Measurements from ENCODE around the gene COL6A3.

Gene COL6A3

DNA sequence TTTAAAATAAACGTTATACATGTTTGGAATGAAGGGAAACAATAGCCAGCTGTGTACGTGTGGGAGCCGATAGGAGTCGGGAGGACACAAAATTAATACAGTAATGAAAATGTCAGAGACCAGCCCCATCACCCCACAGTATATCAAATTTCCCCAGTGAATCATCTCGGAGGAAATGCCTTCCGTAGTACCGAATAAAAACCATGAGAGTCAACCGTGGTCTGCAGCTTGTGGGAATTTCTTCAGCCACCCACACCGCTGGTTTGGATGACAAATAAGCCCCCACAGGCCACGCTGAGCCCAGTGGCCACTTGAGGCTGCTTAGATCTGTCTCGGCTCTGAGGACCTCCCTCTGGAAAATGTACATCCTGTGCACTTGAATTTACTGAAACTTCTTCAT lies 133.7 kb downstream of the COL6A3 start:
- Histone ChIP-seq H3K27me3 (ENCODE audit: control insufficient read depth, insufficient read depth, low read length) (no peaks in the 10 kb centered on the region), H3K9me3 (ENCODE audit: control insufficient read depth, low read depth, low read length) (no peaks in the 10 kb centered on the region), H3K9ac (ENCODE audit: low read length) (no peak overlapping the region), H3K4me1 (ENCODE audit: control insufficient read depth, low read depth, low read length) (no peaks in the 10 kb centered on the region), H3K36me3 (ENCODE audit: control insufficient read depth, low read depth, low read length) (no peaks in the 10 kb centered on the region), H3K4me3 (ENCODE audit: low read length) (no peak overlapping the region), H3K27ac (ENCODE audit: low read length) (no peak overlapping the region)

- H3K9me3 ChIP-seq (ENCODE audit: control insufficient read depth, low read depth, low read length) = no peaks in the 10 kb centered on the region
- H3K9ac ChIP-seq (ENCODE audit: low read length) = no peak overlapping the region
- H3K4me3 ChIP-seq (ENCODE audit: low read length) = no peak overlapping the region
- no peaks in the 10 kb centered on the region for H3K4me1 ChIP-seq (ENCODE audit: control insufficient read depth, low read depth, low read length)
- no peak overlapping the region for H3K27ac ChIP-seq (ENCODE audit: low read length)
- no peaks in the 10 kb centered on the region for H3K36me3 ChIP-seq (ENCODE audit: control insufficient read depth, low read depth, low read length)
- H3K27me3 ChIP-seq (ENCODE audit: control insufficient read depth, insufficient read depth, low read length) = no peaks in the 10 kb centered on the region
Measured at GRCh38 chr2:237279012-237279768, 134.8 kb downstream of the COL6A3 start.

DNA sequence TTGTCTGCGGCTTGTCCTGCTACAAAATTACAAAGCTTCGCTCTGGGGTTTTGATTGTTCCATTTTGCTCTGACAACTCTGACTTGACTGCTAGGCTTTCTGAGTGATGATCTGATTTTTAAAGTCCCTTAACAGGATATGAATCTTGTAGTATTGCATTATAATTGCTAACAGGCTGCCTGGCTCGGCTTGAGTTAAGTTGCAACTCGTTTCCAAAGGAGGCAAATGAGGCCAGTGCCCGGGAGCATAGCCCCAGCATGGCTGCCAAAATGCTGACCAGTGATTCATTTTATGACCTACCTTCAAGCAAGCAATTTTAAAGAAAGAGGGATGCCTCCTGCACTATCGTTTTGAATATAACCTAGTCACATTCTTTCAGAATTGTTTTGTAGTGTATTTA lies 135.4 kb downstream of the COL6A3 start:
- H3K9ac ChIP-seq (ENCODE audit: low read length) = no peak overlapping the region
- no peaks in the 10 kb centered on the region for H3K9me3 ChIP-seq (ENCODE audit: control insufficient read depth, low read depth, low read length)
- no peak overlapping the region for H3K27ac ChIP-seq (ENCODE audit: low read length)
- H3K36me3 ChIP-seq (ENCODE audit: control insufficient read depth, low read depth, low read length) = no peaks in the 10 kb centered on the region
- no peaks in the 10 kb centered on the region for H3K27me3 ChIP-seq (ENCODE audit: control insufficient read depth, insufficient read depth, low read length)
- no peak overlapping the region for H3K4me3 ChIP-seq (ENCODE audit: low read length)
- H3K4me1 ChIP-seq (ENCODE audit: control insufficient read depth, low read depth, low read length) = no peaks in the 10 kb centered on the region

DNA sequence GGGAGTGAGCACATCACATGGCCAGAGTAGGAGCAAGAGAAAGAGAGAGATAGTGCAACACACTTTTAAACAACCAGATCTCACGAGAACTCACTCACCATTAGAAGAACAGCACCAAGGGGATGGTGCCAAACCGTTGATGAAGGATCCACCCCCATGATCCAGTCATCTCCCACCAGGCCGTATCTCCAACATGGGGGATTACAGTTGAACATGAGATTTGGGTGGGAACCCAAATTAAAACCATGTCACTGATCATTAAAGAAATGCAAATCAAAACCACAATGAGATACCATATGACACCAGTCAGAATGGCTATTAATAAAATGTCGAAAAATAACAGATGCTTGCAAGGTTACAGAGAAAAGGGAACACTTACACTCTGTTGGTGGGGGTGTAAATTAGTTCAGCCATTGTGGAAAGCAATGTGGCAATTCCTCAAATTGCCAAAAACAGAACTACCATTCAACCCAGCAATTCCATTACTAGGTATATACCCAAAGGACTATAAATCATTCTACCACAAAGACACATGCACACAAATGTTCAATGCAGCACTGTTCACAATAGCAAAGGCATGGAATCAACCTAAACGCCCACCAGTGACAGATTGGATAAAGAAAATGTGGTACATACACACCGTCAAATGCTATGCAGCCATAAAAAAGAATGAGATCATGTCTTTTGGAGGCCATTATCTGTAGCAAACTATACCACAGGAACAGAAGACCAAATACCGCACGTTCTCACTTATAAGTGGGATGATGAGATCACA lies 137.1 kb downstream of the COL6A3 start:
- Histone ChIP-seq H3K27me3 (ENCODE audit: control insufficient read depth, insufficient read depth, low read length) (no peaks in the 10 kb centered on the region), H3K27ac (ENCODE audit: low read length) (no peak overlapping the region), H3K4me3 (ENCODE audit: low read length) (no peak overlapping the region), H3K9ac (ENCODE audit: low read length) (no peak overlapping the region), H3K36me3 (ENCODE audit: control insufficient read depth, low read depth, low read length) (no peaks in the 10 kb centered on the region), H3K4me1 (ENCODE audit: control insufficient read depth, low read depth, low read length) (no peaks in the 10 kb centered on the region), H3K9me3 (ENCODE audit: control insufficient read depth, low read depth, low read length) (no peaks in the 10 kb centered on the region)

Measured in iPS-18a (cell line).